Activated CD8-positive, alpha-beta T cell treated with anti-CD3 and anti-CD28 coated beads, Interleukin-2, amount 10 ng/mL, durations not matched to agents 7 days and 5 days (primary cell): ENCODE results near the gene PLAGL1. TPM values are rescaled to one million over a fixed set of nuclear protein-coding genes. Genes with fewer than 3 reads are reported as not detected.

Source experiments
- ATAC-seq: fragments of 150-1000 bp; cut with Tn5 transposase; one replicate; pipeline ENCODE4 v1.10.0; 2021; ENCODE audit warnings: moderate library complexity
- CTCF ChIA-PET: fragments of 350-600 bp; sonication (Branson Sonifier 250); formaldehyde crosslinking; loops from one replicate; lab custom pipeline; 2021; ENCODE audit warnings: antibody characterized with exemption; lab: Charles Lee
- POLR2A ChIA-PET: fragments of 350-600 bp; sonication (Branson Sonifier 250); formaldehyde crosslinking; loops from one replicate; lab custom pipeline; 2021; ENCODE audit warnings: antibody characterized with exemption; lab: Charles Lee
- DNase-seq: peaks from one replicate; pipeline ENCODE4 v3.0.0-alpha.2; 2020
- H3K27ac Mint-ChIP-seq: one replicate; pipeline ENCODE4 v1.8.0; 2021; ENCODE audit warnings: mild to moderate bottlenecking, mixed read lengths
- H3K27me3 Mint-ChIP-seq: one replicate; pipeline ENCODE4 v1.8.0; 2021; ENCODE audit warnings: low read depth, mixed read lengths
- H3K36me3 Mint-ChIP-seq: one replicate; pipeline ENCODE4 v1.8.0; 2021; ENCODE audit warnings: low read depth, mixed read lengths
- H3K4me1 Mint-ChIP-seq: one replicate; pipeline ENCODE4 v1.8.0; 2021; ENCODE audit warnings: low read depth, mixed read lengths
- H3K4me3 Mint-ChIP-seq: one replicate; pipeline ENCODE4 v1.8.0; 2021; ENCODE audit warnings: mild to moderate bottlenecking, mixed read lengths
- H3K9me3 Mint-ChIP-seq: one replicate; pipeline ENCODE4 v1.8.0; 2022; ENCODE audit warnings: mixed read lengths; ENCODE audit not compliant: insufficient read depth
- total RNA-seq, 2 experiments: library from RNA; stranded (reverse); gene quantifications; one replicate each; pipeline ENCODE4 v1.2.3, GENCODE V29; 2021

Gene PLAGL1
- total RNA-seq, 2 experiments from 2014 or later, result 7.4 to 7.7 TPM

- POLR2A ChIA-PET, result no interaction called here
Observed at GRCh38 chr6:144008846-144009245, 787 bp upstream of the PLAGL1 start.

GRCh38 chr6:144007478-144008119 lies 460 bp downstream of the PLAGL1 start:
- CTCF ChIA-PET, result no interaction called here
- Mint-ChIP-seq H3K27ac (no peak overlapping the region), H3K9me3 (no peaks in the 10 kb centered on the region), H3K4me3 (peak overlapping the region; percentile 73), H3K27me3 (peaks cover 21% of the 10 kb centered on the region), H3K4me1 (peaks cover 14% of the 10 kb centered on the region), H3K36me3 (peaks cover 4% of the 10 kb centered on the region)
- POLR2A ChIA-PET, result no interaction called here
- DNase-seq (no peak), ATAC-seq (no peak)

More at GRCh38 chr6:144008846-144009245, 787 bp upstream of the PLAGL1 start:
- Mint-ChIP-seq H3K27me3 (peaks cover 21% of the 10 kb centered on the region), H3K9me3 (no peaks in the 10 kb centered on the region), H3K4me1 (peaks cover 18% of the 10 kb centered on the region), H3K36me3 (peaks cover 2% of the 10 kb centered on the region), H3K27ac (no peak overlapping the region), H3K4me3 (peak overlapping the region; percentile 55)
- no peak for DNase-seq
- ATAC-seq, result no peak
- CTCF ChIA-PET, result interaction anchor here (1.2 kb wide), 1 partner anchor 67 kb away, joined by 4 read pairs; no protein-coding TSS in a partner anchor

- peaks cover 14% of the 10 kb centered on the region for H3K4me1 Mint-ChIP-seq
- CTCF ChIA-PET, result no interaction called here
Observed at GRCh38 chr6:144006736-144007477, 1.2 kb downstream of the PLAGL1 start.

GRCh38 chr6:143999406-143999805 lies 8.7 kb downstream of the PLAGL1 start:
- Mint-ChIP-seq H3K4me1 (no peaks in the 10 kb centered on the region), H3K9me3 (no peaks in the 10 kb centered on the region), H3K36me3 (peaks cover 2% of the 10 kb centered on the region), H3K27ac (no peak overlapping the region), H3K4me3 (no peak overlapping the region), H3K27me3 (peaks cover 4% of the 10 kb centered on the region)
- DNase-seq (no peak), ATAC-seq (no peak)
- CTCF ChIA-PET, result interaction anchor here (1.6 to 2.4 kb wide), 2 partner anchors 14 to 60 kb away, joined by 6 to 11 read pairs; no protein-coding TSS in a partner anchor
- POLR2A ChIA-PET, result no interaction called here

More at GRCh38 chr6:144006736-144007477, 1.2 kb downstream of the PLAGL1 start:
- POLR2A ChIA-PET, result no interaction called here
- Mint-ChIP-seq H3K27me3 (peaks cover 23% of the 10 kb centered on the region), H3K27ac (no peak overlapping the region), H3K4me3 (peak overlapping the region; percentile 73), H3K36me3 (peaks cover 4% of the 10 kb centered on the region), H3K9me3 (no peaks in the 10 kb centered on the region)
- ATAC-seq (no peak), DNase-seq (no peak)

GRCh38 chr6:143998686-143999085 lies 9.4 kb downstream of the PLAGL1 start:
- ChIA-PET POLR2A (no interaction called here), CTCF (interaction anchor here (1.6 to 2.4 kb wide), 2 partner anchors 15 to 59 kb away, joined by 6 to 11 read pairs; no protein-coding TSS in a partner anchor)
- peaks cover 2% of the 10 kb centered on the region for H3K36me3 Mint-ChIP-seq
- H3K27ac Mint-ChIP-seq, result no peak overlapping the region
- DNase-seq, result no peak
- peaks cover 4% of the 10 kb centered on the region for H3K27me3 Mint-ChIP-seq
- H3K4me3 Mint-ChIP-seq, result no peak overlapping the region
- ATAC-seq, result no peak
- no peaks in the 10 kb centered on the region for H3K4me1 Mint-ChIP-seq
- peaks cover 3% of the 10 kb centered on the region for H3K9me3 Mint-ChIP-seq

GRCh38 chr6:143993965-143994646 lies 14.0 kb downstream of the PLAGL1 start:
- peaks cover 3% of the 10 kb centered on the region for H3K9me3 Mint-ChIP-seq
- POLR2A ChIA-PET, result no interaction called here
- CTCF ChIA-PET, result no interaction called here

GRCh38 chr6:143992285-143992684 lies 15.8 kb downstream of the PLAGL1 start:
- POLR2A ChIA-PET, result no interaction called here

More at GRCh38 chr6:143993965-143994646, 14.0 kb downstream of the PLAGL1 start:
- H3K36me3 Mint-ChIP-seq, result no peaks in the 10 kb centered on the region
- no peaks in the 10 kb centered on the region for H3K4me1 Mint-ChIP-seq
- DNase-seq, result no peak
- no peaks in the 10 kb centered on the region for H3K27me3 Mint-ChIP-seq
- ATAC-seq, result no peak
- H3K27ac Mint-ChIP-seq, result no peak overlapping the region
- no peak overlapping the region for H3K4me3 Mint-ChIP-seq

GRCh38 chr6:143986463-143987065 lies 21.5 kb downstream of the PLAGL1 start:
- no peaks in the 10 kb centered on the region for H3K9me3 Mint-ChIP-seq
- H3K36me3 Mint-ChIP-seq, result no peaks in the 10 kb centered on the region
- DNase-seq (no peak), ATAC-seq (no peak)
- no peak overlapping the region for H3K27ac Mint-ChIP-seq
- H3K27me3 Mint-ChIP-seq, result no peaks in the 10 kb centered on the region
- no peak overlapping the region for H3K4me3 Mint-ChIP-seq
- no peaks in the 10 kb centered on the region for H3K4me1 Mint-ChIP-seq
- POLR2A ChIA-PET, result no interaction called here
- CTCF ChIA-PET, result interaction anchor here (0.6 to 0.8 kb wide), 2 partner anchors 47 to 398 kb away, joined by 3 read pairs; no protein-coding TSS in a partner anchor

More at GRCh38 chr6:143992285-143992684, 15.8 kb downstream of the PLAGL1 start:
- CTCF ChIA-PET, result no interaction called here
- Mint-ChIP-seq H3K27ac (no peak overlapping the region), H3K4me3 (no peak overlapping the region), H3K27me3 (no peaks in the 10 kb centered on the region), H3K9me3 (peaks cover 3% of the 10 kb centered on the region), H3K4me1 (no peaks in the 10 kb centered on the region), H3K36me3 (no peaks in the 10 kb centered on the region)
- DNase-seq (no peak), ATAC-seq (no peak)

- DNase-seq (no peak), ATAC-seq (no peak)
- H3K9me3 Mint-ChIP-seq, result no peaks in the 10 kb centered on the region
- no peaks in the 10 kb centered on the region for H3K27me3 Mint-ChIP-seq
- no peak overlapping the region for H3K4me3 Mint-ChIP-seq
- ChIA-PET CTCF (no interaction called here), POLR2A (no interaction called here)
- no peaks in the 10 kb centered on the region for H3K4me1 Mint-ChIP-seq
- H3K27ac Mint-ChIP-seq, result no peak overlapping the region
- H3K36me3 Mint-ChIP-seq, result no peaks in the 10 kb centered on the region
Observed at GRCh38 chr6:143984666-143985065, 23.4 kb downstream of the PLAGL1 start.

- POLR2A ChIA-PET, result no interaction called here
- ATAC-seq (no peak), DNase-seq (no peak)
- CTCF ChIA-PET, result interaction anchor here (2.4 kb wide), 1 partner anchor 42 kb away, joined by 11 read pairs; no protein-coding TSS in a partner anchor
- Mint-ChIP-seq H3K36me3 (no peaks in the 10 kb centered on the region), H3K27ac (no peak overlapping the region), H3K27me3 (no peaks in the 10 kb centered on the region), H3K4me3 (no peak overlapping the region), H3K4me1 (no peaks in the 10 kb centered on the region), H3K9me3 (no peaks in the 10 kb centered on the region)
Observed at GRCh38 chr6:143982968-143983367, 25.1 kb downstream of the PLAGL1 start.

- DNase-seq, result no peak
- CTCF ChIA-PET, result no interaction called here
Observed at GRCh38 chr6:143980921-143981320, 27.1 kb downstream of the PLAGL1 start.

More at GRCh38 chr6:143980921-143981320, 27.1 kb downstream of the PLAGL1 start:
- Mint-ChIP-seq H3K9me3 (no peaks in the 10 kb centered on the region), H3K4me3 (no peak overlapping the region), H3K4me1 (peaks cover 3% of the 10 kb centered on the region), H3K36me3 (no peaks in the 10 kb centered on the region), H3K27ac (no peak overlapping the region), H3K27me3 (peaks cover under 1% of the 10 kb centered on the region)
- POLR2A ChIA-PET, result no interaction called here
- no peak for ATAC-seq
